Glutamatergic neuron (in vitro differentiated cells): ENCODE results near the gene LEFTY2. TPM values are rescaled to one million over a fixed set of nuclear protein-coding genes. Genes with fewer than 3 reads are reported as not detected.
A peak's percentile ranks its signal among the peaks of the same experiment; 100 is the strongest.

Source experiments
- DNase-seq: peaks from one replicate; pipeline ENCODE4 v3.0.0; 2022
- H3K27ac Mint-ChIP-seq: one replicate; pipeline ENCODE4 v1.8.0; 2020; ENCODE audit warnings: mild to moderate bottlenecking, mixed read lengths, inconsistent platforms; ENCODE audit not compliant: unreplicated experiment
- H3K27me3 Mint-ChIP-seq: one replicate; pipeline ENCODE4 v1.8.0; 2020; ENCODE audit warnings: mild to moderate bottlenecking, moderate library complexity, mixed read lengths, inconsistent platforms; ENCODE audit not compliant: unreplicated experiment
- H3K36me3 Mint-ChIP-seq: one replicate; pipeline ENCODE4 v1.8.0; 2020; ENCODE audit warnings: mild to moderate bottlenecking, mixed read lengths, inconsistent platforms; ENCODE audit not compliant: unreplicated experiment
- H3K4me1 Mint-ChIP-seq: one replicate; pipeline ENCODE4 v1.8.0; 2020; ENCODE audit warnings: mild to moderate bottlenecking, low read depth, mixed read lengths, inconsistent platforms; ENCODE audit not compliant: unreplicated experiment
- H3K4me3 Mint-ChIP-seq: one replicate; pipeline ENCODE4 v1.8.0; 2020; ENCODE audit warnings: mild to moderate bottlenecking, mixed read lengths, inconsistent platforms; ENCODE audit not compliant: unreplicated experiment
- H3K9me3 Mint-ChIP-seq: one replicate; pipeline ENCODE4 v1.8.0; 2020; ENCODE audit warnings: mild to moderate bottlenecking, moderate library complexity, mixed read lengths, inconsistent platforms; ENCODE audit not compliant: unreplicated experiment
- CTCF ChIP-seq: fragments of 200-600 bp; sonication (generic); IDR thresholded peaks from one replicate; pipeline ENCODE4 v1.5.0; 2021; ENCODE audit not compliant: partially characterized antibody, unreplicated experiment
- total RNA-seq: library from RNA; stranded (reverse); fragmentation: NEBNext Ultra II Directional; extraction: Animal tissue kit (Norgen Biotek cat#: 25700); gene quantifications from one replicate; pipeline ENCODE4 v1.2.1, GENCODE V29; 2021; ENCODE audit not compliant: unreplicated experiment

The LEFTY2 gene
- total RNA-seq, 1 donor from 2014 or later, result 5.0 TPM

DNA sequence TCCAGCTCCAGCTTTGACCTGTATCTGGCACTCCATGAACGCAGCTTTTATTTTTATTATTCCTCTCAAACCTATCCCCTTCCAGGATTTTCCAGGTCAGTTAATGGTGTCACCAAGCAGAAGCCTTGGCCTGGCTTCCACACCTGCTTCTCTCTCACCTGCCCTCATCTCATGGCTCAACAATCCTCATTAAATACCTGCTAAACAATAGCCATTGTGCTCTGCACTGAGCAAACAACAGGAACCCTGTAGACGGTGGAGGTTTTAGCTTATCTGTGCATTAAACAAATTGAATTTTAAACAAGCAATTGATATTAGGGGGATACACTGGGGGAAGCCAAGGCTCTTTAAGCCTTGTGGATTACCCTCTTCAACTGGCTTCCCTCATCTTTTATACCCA is 32.2 kb downstream of the LEFTY2 start:
- Mint-ChIP-seq H3K27me3 (peaks cover 3% of the 10 kb centered on the region), H3K4me3 (no peak overlapping the region), H3K4me1 (peaks cover 2% of the 10 kb centered on the region), H3K36me3 (peaks cover 13% of the 10 kb centered on the region), H3K9me3 (peaks cover 2% of the 10 kb centered on the region), H3K27ac (no peak overlapping the region)
- TF ChIP-seq CTCF, result no peak
- DNase-seq, result no peak

DNA sequence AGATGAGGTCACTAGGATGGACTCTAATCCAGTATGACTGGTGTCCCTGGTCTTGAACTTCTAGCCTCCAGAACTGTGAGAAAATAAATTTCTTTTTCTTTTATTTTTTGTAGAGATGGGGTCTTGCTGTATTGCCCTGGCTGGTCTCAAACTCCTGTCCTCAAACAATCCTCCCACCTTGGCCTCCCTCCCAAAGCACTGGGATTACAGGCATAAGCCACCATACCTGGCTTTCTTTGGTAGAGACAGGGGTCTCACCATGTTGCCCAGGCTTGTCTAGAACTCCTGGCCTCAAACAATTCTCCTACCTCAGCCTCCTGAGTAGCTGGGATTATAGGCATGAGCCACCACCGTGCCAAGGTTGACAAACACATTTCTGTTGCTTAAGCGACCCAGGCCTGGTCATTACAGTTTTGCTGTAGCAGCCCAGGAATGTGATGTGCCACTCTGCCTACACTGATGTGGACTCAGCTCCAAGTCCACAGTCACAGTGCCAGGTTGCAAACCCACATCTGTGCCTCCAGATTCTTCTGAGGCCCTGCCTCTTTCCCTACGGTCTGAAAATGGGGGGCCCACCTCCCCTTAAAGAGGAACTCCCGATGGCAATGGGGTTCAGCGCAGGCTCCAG is 32.9 kb downstream of the LEFTY2 start:
- DNase-seq, result no peak
- peaks cover 2% of the 10 kb centered on the region for H3K9me3 Mint-ChIP-seq
- no peak for TF ChIP-seq CTCF
- H3K36me3 Mint-ChIP-seq, result peaks cover 16% of the 10 kb centered on the region
- peaks cover 4% of the 10 kb centered on the region for H3K27me3 Mint-ChIP-seq
- H3K4me1 Mint-ChIP-seq, result peaks cover 2% of the 10 kb centered on the region
- H3K4me3 Mint-ChIP-seq, result no peak overlapping the region
- peak overlapping the region; percentile 36 for H3K27ac Mint-ChIP-seq

GRCh38 chr1:225907341-225907740 is 33.7 kb downstream of the LEFTY2 start:
- no peak for DNase-seq

GRCh38 chr1:225906467-225906866 is 34.6 kb downstream of the LEFTY2 start:
- TF ChIP-seq CTCF, result no peak
- peaks cover 12% of the 10 kb centered on the region for H3K36me3 Mint-ChIP-seq
- peaks cover 4% of the 10 kb centered on the region for H3K27me3 Mint-ChIP-seq
- peaks cover 2% of the 10 kb centered on the region for H3K9me3 Mint-ChIP-seq
- H3K4me1 Mint-ChIP-seq, result no peaks in the 10 kb centered on the region
- DNase-seq, result no peak
- H3K4me3 Mint-ChIP-seq, result no peak overlapping the region
- H3K27ac Mint-ChIP-seq, result no peak overlapping the region

More at GRCh38 chr1:225907341-225907740, 33.7 kb downstream of the LEFTY2 start:
- no peaks in the 10 kb centered on the region for H3K4me1 Mint-ChIP-seq
- H3K36me3 Mint-ChIP-seq, result peaks cover 12% of the 10 kb centered on the region
- peaks cover 4% of the 10 kb centered on the region for H3K27me3 Mint-ChIP-seq
- peaks cover 2% of the 10 kb centered on the region for H3K9me3 Mint-ChIP-seq
- no peak for TF ChIP-seq CTCF
- no peak overlapping the region for H3K4me3 Mint-ChIP-seq
- no peak overlapping the region for H3K27ac Mint-ChIP-seq

DNA sequence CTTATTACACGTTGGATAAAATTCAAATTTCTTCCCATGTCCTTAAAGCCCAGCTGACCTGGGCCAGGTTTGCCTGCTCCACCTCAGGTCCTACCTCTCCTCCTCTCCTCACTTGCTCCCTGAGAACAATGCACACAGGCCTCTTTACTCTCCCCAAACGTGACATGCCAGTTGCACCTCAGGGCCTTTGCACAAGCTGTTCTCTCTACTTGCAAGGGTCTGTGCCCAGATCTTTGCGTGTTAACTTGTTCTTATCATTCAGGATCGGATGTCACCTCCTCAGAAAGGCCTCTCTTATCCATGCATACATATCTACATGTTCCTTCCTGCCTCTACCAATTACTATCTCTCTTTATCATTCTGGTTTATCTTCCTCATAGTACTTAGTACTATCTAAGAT is 37.4 kb downstream of the LEFTY2 start:
- no peak for DNase-seq
- peaks cover 4% of the 10 kb centered on the region for H3K27me3 Mint-ChIP-seq
- H3K36me3 Mint-ChIP-seq, result peaks cover 17% of the 10 kb centered on the region
- peaks cover 1% of the 10 kb centered on the region for H3K4me1 Mint-ChIP-seq
- no peak for TF ChIP-seq CTCF
- no peak overlapping the region for H3K4me3 Mint-ChIP-seq
- H3K27ac Mint-ChIP-seq, result no peak overlapping the region
- H3K9me3 Mint-ChIP-seq, result peaks cover 2% of the 10 kb centered on the region
